ENCODE data around the gene POLRMT.
"Not testable (repeated sequence)": the region's sequence is repeated elsewhere in the genome, so short reads cannot be mapped to it uniquely, and the experiment has no call there.

Gene POLRMT

DNA sequence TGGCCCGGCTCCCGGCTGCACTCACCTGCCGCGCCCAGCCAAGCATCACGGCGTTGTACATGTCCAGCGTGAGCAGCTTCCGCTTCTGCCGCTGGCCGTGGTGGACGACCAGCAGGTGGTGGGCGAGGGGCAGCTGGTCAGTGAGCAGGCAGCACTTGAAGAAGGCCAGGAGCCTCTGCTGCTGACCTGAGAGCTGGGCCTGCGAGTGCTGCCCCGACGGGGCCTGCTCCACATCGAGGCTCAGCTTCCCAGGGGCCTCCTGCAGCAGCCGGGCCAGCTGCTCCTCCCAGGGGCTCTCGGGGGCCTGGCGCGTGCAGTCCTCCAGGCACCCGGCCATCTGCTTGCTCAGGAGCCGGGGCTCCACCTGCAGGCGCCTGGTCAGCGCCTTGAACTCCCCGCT is 3.8 kb downstream of the POLRMT start:
- DNase-seq (ENCODE audit: low read depth in 1 of 2, low spot score in 1 of 2), result not testable (repeated sequence)

DNA sequence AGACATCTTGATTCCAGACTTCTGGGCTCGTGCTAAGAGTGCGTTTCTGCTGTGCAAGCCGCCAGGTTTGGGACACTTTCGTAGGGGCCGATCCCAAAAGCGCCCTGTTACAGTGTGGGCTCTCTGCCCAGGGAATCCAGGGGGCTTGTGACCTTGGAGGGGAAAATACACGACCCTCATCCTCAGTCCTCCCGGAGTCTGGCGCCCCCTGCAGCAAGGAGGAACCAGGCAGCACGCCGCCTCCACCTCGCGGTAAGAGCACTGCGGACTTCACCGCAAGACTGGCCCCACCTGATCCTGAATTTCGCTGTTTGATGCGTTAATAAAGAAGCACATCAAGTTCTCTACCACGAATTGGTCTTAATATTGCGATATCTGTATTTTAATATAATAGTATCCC is 5.2 kb downstream of the POLRMT start:
- DNase-seq (ENCODE audit: low read depth in 1 of 2, low spot score in 1 of 2), result no peak

DNA sequence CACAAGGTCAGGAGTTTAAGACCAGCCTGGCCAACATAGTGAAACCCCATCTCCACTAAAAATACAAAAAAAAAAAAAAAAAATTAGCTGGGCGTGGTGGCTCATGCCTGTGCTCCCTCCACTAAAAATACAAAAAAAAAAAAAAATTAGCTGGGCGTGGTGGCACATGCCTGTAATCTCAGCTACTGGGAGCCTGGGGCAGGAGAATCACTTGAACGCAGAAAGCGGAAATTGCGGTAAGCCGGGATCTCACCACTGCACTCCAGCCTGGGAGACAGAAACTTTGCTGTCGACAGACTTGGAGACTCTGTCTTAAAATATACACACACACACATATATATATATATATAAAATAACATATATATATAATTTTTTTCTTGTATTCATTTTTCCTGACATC is 6.8 kb downstream of the POLRMT start:
- DNase-seq (ENCODE audit: low read depth in 1 of 2, low spot score in 1 of 2), result not testable (repeated sequence)

DNA sequence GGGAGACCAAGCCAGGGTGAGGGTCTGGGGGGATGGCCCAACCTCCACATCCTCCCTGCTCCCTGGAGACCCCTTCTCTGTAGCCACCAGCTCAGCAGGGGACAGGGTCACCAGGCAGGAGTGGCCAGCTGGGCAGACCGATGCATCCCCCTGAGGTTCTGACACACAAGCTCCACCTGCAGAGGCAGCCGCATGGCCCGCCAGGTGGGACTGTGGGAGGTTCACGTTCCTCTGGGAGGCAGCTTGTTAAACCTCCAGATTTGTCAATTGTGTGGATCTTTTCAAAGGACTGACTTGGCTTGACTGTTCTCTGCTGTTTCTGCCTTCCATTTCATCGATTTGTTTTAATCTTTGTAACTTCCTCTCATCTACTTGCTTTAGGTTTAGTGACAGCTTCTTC is 8.1 kb downstream of the POLRMT start:
- DNase-seq (ENCODE audit: low read depth in 1 of 2, low spot score in 1 of 2), result no peak

DNA sequence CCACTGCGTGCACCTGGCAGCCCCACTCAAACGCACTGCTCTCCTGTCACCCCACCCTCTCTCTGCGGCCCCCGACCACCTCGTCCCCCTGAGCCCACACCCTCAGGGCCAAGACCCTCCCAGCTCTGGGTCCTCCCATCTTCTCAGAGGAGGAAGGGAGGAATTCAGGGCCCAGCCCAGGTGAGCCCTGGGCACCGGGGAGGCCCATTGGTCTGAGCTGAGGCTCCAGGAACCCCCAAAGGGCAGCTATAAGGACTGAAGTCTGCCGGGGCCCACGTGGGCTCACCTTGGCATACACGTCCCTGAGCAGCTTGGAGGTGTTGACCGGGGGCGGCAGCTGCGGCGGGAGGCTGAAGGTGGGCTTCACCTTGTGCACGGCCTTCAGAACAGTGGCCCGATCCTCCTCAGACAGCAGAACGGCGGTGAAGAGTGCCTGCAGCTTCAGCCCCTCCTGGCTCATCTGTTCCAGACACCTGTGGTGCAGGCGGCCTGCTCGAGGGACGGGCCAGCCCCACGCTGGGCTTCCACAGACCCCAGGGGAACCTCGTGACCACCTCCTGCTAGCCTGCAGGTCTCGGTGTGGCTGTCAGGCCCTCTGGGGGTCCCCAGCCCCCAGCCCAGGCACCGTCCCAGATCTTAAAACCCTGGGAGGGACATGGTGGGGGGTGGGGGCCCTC is 8.8 kb downstream of the POLRMT start:
- DNase-seq (ENCODE audit: low read depth in 1 of 2, low spot score in 1 of 2), result no peak

DNA sequence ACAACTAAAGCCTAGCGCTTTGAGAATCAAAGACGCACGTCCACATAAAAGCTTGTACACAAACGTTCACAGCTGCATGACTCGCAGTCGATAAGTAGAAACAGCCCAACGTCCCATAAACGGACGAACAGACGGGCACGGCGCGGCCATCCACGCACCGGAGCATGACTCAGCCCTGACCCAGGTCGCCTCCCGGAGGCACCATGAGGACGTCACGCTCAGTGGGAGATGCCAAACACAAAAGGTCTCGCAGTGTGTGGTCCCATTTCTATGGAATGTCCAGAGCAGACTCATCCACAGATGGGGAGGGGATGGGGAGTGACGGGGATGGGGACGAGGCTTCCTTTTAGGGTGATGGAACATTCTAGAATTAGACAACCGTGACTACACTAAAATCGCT is 9.4 kb downstream of the POLRMT start:
- DNase-seq (ENCODE audit: low read depth in 1 of 2, low spot score in 1 of 2), result no peak

DNA sequence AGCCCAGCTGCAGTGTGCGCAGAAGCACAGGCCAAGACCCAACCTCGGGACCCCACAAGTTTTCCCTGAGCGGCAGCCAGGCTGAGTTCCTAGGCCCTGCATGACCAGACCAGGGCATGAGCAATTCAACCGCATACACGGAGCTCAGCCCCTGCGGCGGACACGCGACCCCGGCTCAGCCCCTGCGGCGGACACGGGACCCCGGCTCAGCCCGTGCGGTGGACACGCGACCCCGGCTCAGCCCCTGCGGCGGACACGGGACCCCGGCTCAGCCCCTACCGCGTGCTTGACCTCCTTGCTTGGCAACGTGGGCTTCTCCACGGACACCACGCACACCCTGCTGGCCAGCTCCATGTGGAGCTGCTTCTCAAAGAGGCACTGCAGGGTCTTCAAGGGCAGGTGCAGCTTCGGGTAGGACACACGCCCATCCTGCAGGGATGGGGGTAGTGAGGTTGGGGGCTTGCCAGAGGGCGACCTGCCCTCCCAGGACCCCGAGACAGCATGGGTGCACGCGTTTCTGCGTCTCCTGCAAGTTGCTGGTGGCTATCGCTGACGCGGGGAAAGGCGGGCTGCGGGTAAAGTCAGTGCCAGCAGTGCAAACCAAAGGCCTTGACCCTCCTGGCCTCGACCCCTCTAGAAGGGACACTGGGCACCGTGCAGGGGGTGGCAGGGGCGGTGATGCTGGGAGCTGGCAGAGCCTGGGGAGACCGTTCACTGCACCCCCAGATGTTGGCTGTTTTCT is 10.0 kb downstream of the POLRMT start:
- no peak for DNase-seq (ENCODE audit: low read depth in 1 of 2, low spot score in 1 of 2)

DNA sequence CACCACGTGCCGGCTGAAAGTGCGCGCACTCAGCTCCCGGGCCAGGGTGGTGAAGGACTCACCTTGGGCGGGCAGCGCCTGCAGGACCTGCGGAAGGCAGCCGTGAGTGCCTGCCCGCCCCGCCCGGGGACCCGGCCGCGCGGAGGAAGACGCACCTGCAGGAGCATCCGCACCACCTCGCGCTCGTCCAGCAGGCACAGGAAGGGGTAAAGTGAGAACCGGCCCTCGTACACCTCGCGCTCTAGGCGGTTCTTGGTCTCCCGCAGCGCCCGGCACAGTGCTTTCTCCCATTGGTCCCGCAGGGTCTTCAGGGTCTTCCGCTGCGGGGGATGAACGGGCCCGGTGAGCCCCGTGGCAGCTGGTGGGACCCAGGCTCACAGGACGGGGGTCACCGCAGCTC is 10.7 kb downstream of the POLRMT start:
- DNase-seq (ENCODE audit: low read depth in 1 of 2, low spot score in 1 of 2), result no peak

DNA sequence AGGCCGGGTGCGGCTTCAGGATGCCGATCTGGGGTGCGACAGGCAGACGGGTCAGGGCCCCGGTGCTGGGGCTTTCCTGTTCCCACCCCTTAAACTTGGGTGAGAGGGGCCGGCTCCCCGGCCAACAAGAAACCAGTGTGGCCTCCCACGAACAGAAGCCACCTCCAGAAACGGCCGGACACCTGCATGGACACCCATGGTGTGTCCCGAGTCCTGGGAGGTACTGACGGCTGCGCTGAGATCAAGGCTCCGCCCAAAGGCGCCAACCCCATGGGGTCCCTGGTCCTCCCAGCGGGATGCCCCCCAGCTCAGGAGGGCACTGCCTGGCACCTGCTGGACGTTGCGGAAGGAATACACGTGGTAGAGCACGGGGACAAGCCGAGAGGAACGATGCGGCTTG is 11.5 kb downstream of the POLRMT start:
- DNase-seq (ENCODE audit: low read depth in 1 of 2, low spot score in 1 of 2), result no peak

DNA sequence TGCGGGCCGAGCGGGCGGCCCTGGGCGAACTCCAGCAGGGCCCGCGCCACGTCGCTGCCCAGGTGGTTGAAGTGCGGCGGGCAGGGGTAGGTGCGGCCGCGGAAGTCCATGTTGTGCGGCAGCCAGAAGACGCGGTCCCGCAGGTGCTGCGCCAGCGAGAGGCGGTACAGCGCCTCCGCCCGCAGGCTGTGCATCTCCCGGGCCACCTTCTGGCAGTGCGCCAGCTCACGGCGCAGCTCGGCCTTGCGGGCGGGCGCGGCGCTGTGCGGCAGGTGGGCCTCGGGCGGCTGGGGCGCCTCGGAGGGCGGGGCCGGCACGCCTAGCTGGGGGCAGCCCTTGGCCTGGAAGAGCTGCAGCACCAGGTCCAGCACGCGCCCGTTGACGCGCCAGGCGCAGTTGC is 12.1 kb downstream of the POLRMT start:
- DNase-seq (ENCODE audit: low read depth in 1 of 2, low spot score in 1 of 2), result not testable (repeated sequence)

DNA sequence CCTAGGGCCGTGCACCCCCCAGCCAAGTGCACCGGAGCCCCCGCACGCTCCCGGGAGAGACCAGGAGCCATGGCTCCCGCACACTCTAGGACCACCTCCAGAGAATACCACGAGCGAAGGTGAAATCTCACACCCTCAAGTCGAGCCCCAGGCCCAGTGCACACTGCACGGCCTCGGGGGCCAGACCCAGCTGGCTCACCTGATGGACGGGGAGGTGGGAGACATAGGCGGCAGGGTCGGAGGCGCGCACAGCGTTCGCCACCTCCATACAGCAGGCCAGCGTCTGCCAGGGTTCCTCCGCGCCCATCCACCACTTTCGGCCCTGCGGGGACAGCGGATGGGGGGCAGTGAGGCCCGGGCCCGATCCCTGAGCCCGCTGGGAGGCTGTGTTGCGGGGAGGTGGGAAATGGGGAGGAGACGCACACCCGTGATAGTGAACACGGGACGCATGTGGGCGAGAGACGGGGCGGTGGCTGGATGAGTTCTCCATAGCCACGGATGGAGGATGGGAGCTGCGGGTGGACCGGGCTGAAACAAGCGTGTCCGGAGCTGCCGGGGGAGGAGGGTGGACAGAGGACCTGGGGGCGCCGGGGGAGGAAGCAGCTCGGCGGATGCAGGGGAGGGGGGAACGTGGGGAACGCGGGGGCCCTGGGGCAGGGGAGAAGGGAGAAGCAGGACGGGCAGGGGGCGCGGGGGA is 13.0 kb downstream of the POLRMT start:
- no peak for DNase-seq (ENCODE audit: low read depth in 1 of 2, low spot score in 1 of 2)

DNA sequence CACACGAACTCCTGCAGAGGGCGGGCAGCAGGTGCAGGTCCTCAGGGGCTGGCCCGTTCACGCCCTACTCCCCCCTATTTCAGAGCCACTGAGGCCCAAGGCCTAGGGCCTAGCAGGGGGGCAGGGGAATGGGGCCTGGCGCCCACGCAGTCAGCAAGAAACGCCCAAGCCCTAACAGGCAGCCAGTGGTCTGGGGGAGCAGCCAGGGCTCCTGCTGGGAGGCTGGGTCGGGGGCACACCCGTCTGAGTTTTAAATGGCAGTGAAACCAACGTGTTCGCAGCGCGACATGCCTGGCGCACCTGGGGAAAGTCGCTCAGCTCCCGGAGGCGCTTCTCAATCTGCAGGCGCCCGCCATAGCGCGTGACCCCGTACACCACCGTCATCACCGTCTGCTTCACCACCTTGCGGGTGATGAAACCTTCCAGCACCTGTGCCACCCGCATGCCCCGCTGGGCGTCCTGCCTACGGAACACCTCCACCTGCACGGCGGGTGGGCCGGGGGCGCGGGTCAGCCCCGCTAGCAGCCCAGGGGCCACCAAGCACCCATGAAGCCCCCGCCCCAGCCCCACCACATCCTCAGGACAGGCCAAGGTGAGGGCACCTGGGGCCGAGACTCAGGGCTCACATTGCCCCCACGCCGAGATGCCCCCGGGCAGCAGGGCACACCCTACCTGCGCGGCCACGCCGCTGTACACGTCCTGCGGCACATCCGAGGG is 13.9 kb downstream of the POLRMT start:
- no peak for DNase-seq (ENCODE audit: low read depth in 1 of 2, low spot score in 1 of 2)

DNA sequence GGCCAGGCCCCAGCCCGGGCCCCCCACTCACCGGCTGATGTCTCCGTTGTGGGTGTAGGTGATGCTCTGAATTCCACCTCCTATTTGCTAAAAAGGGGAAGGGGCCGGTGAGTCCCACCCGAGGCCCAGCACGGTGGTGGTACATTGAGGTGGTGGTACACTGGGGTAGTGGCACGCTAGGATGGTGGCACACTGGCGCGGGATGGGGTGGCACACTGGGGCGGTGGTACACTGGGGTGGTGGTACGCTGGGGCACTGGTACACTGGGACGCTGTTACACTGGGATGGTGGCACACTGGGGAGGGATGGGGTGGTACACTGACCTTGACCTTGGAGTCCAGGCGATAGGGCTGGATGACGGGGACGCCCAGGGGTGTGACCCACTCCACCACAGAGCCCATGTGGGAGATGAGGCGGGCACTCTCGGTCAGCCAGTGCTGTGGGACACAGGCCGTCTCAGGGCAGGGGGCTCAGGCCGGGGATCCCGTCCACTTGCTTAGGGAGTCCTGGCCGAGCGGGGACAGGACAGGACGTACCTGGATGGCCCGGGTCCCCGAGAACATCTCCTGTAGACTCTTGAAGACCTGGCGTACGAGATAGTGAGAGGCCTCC is 14.6 kb downstream of the POLRMT start:
- DNase-seq (ENCODE audit: low read depth in 1 of 2, low spot score in 1 of 2), result no peak

DNA sequence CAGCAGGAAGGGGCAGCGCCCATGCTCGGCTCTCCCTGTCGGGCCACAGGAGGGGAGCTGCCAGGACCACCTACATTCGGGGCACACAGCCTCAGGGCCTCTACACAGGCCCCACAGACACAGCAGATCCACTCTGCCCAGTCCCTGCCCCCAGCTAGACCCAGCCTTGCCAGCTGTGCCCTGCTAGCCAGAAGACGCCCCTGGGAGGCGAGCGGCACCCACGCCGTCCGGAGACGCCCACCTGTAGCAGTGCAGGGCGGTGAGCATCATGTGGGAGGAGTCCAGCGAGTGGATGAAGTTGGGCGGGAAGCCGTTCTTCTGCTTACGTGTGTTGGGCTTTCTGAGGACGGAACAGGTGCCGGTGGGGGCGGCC is 15.1 kb downstream of the POLRMT start:
- no peak for DNase-seq (ENCODE audit: low read depth in 1 of 2, low spot score in 1 of 2)

DNA sequence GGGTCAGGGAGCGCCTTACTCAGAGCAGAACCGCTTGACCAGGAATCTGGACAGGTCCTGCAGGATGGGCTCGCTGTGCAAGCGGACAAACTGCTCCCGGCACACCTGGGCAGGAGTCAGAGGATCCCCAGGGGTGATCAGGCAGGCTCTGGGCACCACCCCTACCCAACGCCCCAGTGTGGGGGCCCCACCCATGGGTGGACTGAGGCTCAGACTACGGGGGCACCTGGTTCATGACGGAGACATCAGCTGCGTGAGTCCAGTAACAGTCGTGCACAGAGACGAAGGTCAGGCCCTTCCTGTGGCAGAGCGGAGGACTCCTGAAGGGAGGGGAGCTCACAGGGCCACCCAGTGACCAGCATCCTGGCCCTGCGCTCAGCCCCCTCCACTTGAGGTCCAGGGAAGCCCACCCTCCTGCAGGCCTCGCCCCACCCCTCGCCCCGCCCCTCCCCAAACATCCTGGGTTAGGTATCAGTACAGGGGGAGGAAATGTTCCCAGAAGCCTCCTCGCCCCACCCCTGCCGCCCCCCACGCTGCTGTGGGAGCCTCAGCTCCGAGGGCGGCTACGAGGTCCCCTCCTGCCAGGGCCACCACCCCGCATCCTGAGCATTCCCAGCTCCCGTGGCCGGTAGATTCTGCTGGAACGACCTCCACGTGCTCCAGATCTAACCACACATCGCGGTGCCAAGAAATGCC is 15.6 kb downstream of the POLRMT start:
- no peak for DNase-seq (ENCODE audit: low read depth in 1 of 2, low spot score in 1 of 2)

DNA sequence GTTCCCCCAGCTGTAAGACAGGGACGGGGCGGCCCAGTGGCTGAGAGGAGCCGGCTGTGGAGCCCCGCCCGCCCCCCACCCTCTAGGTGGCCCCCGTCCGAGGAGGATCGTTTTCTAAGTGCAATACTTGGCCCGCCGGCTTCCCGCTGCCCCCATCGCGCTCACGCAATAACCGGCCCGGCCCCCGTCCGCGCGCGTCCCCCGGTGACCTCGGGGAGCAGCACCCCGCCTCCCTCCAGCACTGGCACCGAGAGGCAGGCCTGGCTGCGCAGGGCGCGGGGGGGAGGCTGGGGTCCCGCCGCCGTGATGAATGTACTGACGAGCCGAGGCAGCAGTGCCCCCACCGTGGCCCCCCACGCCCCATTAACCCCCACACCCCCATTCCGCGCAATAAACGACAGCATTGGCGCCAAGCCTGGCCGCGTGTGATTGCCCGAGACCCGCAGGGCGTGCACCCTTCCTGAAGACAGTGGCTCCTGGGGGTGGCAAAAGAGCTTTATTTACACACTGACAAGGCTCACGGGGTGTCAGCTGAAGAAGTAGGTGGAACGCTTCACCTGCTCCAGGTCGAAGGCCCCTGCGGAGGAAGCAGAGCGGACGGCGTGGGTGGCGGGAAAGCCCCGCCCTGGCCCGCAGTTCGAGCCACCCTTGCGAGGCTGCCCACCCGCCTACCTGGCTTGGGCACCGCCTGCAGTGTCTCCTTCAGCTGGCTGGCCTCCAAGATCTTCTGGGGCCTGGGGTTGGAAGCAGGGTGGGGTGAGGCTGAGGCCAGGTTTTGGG is 16.4 kb downstream of the POLRMT start:
- no peak for DNase-seq (ENCODE audit: low read depth in 1 of 2, low spot score in 1 of 2)

DNA sequence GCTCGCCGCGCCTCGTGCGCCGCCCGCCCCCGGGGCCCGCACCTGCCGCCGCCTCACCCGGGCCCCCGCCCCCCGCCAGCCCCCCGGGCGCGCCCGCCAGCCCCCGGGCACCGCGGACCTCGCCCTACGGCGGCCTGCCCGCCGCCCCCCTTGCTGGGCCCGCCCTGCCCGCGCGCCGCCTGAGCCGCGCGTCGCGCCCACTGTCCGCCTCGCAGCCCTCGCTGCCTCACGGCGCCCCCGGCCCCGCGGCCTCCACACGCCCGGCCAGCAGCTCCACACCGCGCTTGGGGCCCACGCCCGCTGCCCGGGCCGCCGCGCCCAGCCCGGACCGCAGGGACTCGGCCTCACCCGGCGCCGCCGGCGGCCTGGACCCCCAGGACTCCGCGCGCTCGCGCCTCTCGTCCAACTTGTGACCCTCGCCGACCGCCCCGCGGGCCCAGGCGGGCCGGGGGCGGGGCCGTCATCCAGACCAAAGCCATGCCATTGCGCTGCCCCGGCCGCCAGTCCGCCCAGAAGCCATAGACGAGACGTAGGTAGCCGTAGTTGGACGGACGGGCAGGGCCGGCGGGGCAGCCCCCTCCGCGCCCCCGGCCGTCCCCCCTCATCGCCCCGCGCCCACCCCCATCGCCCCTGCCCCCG is 17.2 kb downstream of the POLRMT start:
- no peak for DNase-seq (ENCODE audit: low read depth in 1 of 2, low spot score in 1 of 2)

DNA sequence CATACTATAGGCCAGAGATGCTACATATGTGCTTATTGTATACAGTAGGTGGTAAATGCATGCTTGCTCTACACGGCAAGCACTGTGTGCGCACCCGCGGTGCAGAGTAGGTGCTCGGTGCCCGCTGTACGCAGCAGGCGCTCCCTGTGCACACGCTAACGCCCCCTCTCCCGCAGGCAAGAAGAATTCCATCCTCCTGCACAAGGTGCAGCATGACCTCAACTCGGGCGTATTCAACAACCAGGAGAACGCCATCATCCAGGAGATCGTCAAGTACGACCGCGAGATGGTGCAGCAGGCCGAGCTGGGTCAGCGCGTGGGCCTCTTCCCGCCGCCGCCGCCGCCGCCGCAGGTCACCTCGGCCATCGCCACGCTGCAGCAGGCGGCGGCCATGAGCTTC is 17.7 kb downstream of the POLRMT start:
- DNase-seq (ENCODE audit: low read depth in 1 of 2, low spot score in 1 of 2), result no peak

DNA sequence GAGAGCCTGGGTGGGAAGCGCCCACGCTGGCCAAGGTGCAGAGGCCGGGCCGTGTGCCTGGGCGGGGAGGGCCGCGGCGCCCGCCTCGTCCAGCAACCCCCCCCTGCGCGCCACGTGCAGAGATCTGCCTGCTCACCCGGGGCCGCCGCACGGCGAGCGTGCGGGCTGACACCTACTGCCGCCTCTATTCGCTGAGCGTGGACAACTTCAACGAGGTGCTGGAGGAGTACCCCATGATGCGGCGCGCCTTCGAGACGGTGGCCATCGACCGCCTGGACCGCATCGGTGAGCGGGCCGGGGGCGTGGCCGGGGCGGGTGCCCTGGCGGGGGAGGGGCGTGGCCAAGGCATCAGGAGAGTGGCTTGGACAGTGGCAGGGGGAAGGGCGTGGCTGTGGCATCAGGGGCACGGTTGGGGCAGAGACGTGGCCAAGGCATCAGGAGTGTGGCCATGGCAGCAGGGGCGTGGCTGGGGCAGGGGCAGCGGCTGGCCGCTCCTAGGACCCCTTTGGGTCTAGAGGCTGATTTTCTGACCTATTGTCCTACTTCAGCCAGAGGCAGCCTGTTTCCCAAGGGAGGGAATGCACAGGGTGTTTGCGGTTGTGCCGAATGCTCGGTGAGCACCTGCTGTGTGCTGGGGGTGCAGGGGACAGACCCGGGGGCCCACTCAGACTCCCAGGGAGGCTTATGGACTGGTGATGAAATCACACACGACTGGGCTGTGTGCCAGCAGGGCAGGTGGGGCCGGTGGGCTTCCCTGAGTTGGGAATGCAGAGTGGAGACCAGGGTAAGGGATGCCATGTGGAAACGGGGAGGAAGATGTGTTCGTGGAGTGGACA is 19.4 kb downstream of the POLRMT start:
- no peak for DNase-seq (ENCODE audit: low read depth in 1 of 2, low spot score in 1 of 2)
